ENCODE measurements around the gene CAMK4. TPM values are rescaled to one million over a fixed set of nuclear protein-coding genes. Genes with fewer than 3 reads are reported as not detected.

The CAMK4 gene
- total RNA-seq, 1 donor from 2014 or later, result 1.2 TPM

- H3K36me3 Mint-ChIP-seq (ENCODE audit: unreplicated experiment), result no peaks in the 10 kb centered on the region
- no peak for TF ChIP-seq CTCF (IDR thresholded peaks at IDR 0.05)
- peaks cover 33% of the 10 kb centered on the region for H3K27me3 Mint-ChIP-seq (ENCODE audit: unreplicated experiment)
- H3K27ac Mint-ChIP-seq (ENCODE audit: unreplicated experiment), result no peak overlapping the region
- H3K4me3 Mint-ChIP-seq (ENCODE audit: unreplicated experiment), result no peak overlapping the region
- no peaks in the 10 kb centered on the region for H3K9me3 Mint-ChIP-seq (ENCODE audit: unreplicated experiment)
- DNase-seq (ENCODE audit: extremely low spot score, unreplicated experiment), result no peak
- H3K4me1 Mint-ChIP-seq (ENCODE audit: unreplicated experiment), result no peaks in the 10 kb centered on the region
Observed at GRCh38 chr5:111412593-111412992, 188.4 kb downstream of the CAMK4 start.

GRCh38 chr5:111415053-111415452, 190.9 kb downstream of the CAMK4 start:
- H3K36me3 Mint-ChIP-seq (ENCODE audit: unreplicated experiment), result no peaks in the 10 kb centered on the region
- H3K27ac Mint-ChIP-seq (ENCODE audit: unreplicated experiment), result no peak overlapping the region
- H3K9me3 Mint-ChIP-seq (ENCODE audit: unreplicated experiment), result no peaks in the 10 kb centered on the region
- TF ChIP-seq CTCF (IDR thresholded peaks at IDR 0.05), result no peak
- DNase-seq (ENCODE audit: extremely low spot score, unreplicated experiment), result no peak
- no peak overlapping the region for H3K4me3 Mint-ChIP-seq (ENCODE audit: unreplicated experiment)
- no peaks in the 10 kb centered on the region for H3K4me1 Mint-ChIP-seq (ENCODE audit: unreplicated experiment)
- H3K27me3 Mint-ChIP-seq (ENCODE audit: unreplicated experiment), result peaks cover 28% of the 10 kb centered on the region

GRCh38 chr5:111422245-111422644, 198.1 kb downstream of the CAMK4 start:
- Mint-ChIP-seq H3K4me3 (ENCODE audit: unreplicated experiment) (no peak overlapping the region), H3K9me3 (ENCODE audit: unreplicated experiment) (no peaks in the 10 kb centered on the region), H3K4me1 (ENCODE audit: unreplicated experiment) (no peaks in the 10 kb centered on the region), H3K27me3 (ENCODE audit: unreplicated experiment) (no peaks in the 10 kb centered on the region), H3K36me3 (ENCODE audit: unreplicated experiment) (no peaks in the 10 kb centered on the region), H3K27ac (ENCODE audit: unreplicated experiment) (no peak overlapping the region)
- DNase-seq (ENCODE audit: extremely low spot score, unreplicated experiment), result no peak
- no peak for TF ChIP-seq CTCF (IDR thresholded peaks at IDR 0.05)

- H3K4me1 Mint-ChIP-seq (ENCODE audit: unreplicated experiment), result no peaks in the 10 kb centered on the region
- H3K27me3 Mint-ChIP-seq (ENCODE audit: unreplicated experiment), result peaks cover under 1% of the 10 kb centered on the region
- H3K4me3 Mint-ChIP-seq (ENCODE audit: unreplicated experiment), result no peak overlapping the region
- no peaks in the 10 kb centered on the region for H3K9me3 Mint-ChIP-seq (ENCODE audit: unreplicated experiment)
- H3K27ac Mint-ChIP-seq (ENCODE audit: unreplicated experiment), result no peak overlapping the region
- no peak for TF ChIP-seq CTCF (IDR thresholded peaks at IDR 0.05)
- no peaks in the 10 kb centered on the region for H3K36me3 Mint-ChIP-seq (ENCODE audit: unreplicated experiment)
- DNase-seq (ENCODE audit: extremely low spot score, unreplicated experiment), result no peak
Observed at GRCh38 chr5:111422747-111423720, 198.8 kb downstream of the CAMK4 start.

GRCh38 chr5:111425205-111425604, 201.0 kb downstream of the CAMK4 start:
- no peaks in the 10 kb centered on the region for H3K36me3 Mint-ChIP-seq (ENCODE audit: unreplicated experiment)
- H3K27me3 Mint-ChIP-seq (ENCODE audit: unreplicated experiment), result peaks cover 7% of the 10 kb centered on the region
- no peak overlapping the region for H3K4me3 Mint-ChIP-seq (ENCODE audit: unreplicated experiment)
- no peaks in the 10 kb centered on the region for H3K4me1 Mint-ChIP-seq (ENCODE audit: unreplicated experiment)
- H3K27ac Mint-ChIP-seq (ENCODE audit: unreplicated experiment), result no peak overlapping the region
- no peak for DNase-seq (ENCODE audit: extremely low spot score, unreplicated experiment)
- peaks cover 9% of the 10 kb centered on the region for H3K9me3 Mint-ChIP-seq (ENCODE audit: unreplicated experiment)
- TF ChIP-seq CTCF (IDR thresholded peaks at IDR 0.05), result no peak

All from osteocyte (in vitro differentiated cells).